ENCODE measurements around the gene POU2AF1.

- TF ChIP-seq CTCF (IDR thresholded peaks at IDR 0.05; ENCODE audit: low read depth, low read length, missing input control) (no peak), MAX (IDR thresholded peaks at IDR 0.05) (no peak), TAF1 (conservative IDR thresholded peaks at IDR 0.05) (no peak), ATF3 (IDR thresholded peaks at IDR 0.05) (no peak), REST (IDR thresholded peaks at IDR 0.05) (no peak), YY1 (IDR thresholded peaks at IDR 0.05) (no peak), EGR1 (IDR thresholded peaks at IDR 0.05; ENCODE audit: low read depth in 2 of 2) (no peak), RAD21 (IDR thresholded peaks at IDR 0.05) (no peak), FOXA2 (IDR thresholded peaks at IDR 0.05) (no peak), JUND (IDR thresholded peaks at IDR 0.05) (no peak)
Observed at GRCh38 chr11:111386611-111387150, 7.6 kb upstream of the POU2AF1 start.

All from liver (tissue), 3 donors.